ENCODE results near the gene RPL19. TPM values are rescaled to one million over a fixed set of nuclear protein-coding genes. Genes with fewer than 3 reads are reported as not detected.

RPL19 gene
- total and polyA plus RNA-seq, 2 donors (not counting 3 experiments of a cell fraction or from before 2014, with no cell fraction given): 1,802 to 1,958 TPM

GRCh38 chr17:39221572-39221971, 21.5 kb downstream of the RPL19 start:
- intact Hi-C loops (cut with micrococcal nuclease): no loop called here
- Histone ChIP-seq H2AFZ (ENCODE audit: low read depth, low read length) (no peak overlapping the region), H3K79me2 (ENCODE audit: control insufficient read depth, insufficient read depth, low read length) (no peaks in the 10 kb centered on the region), H3K9ac (replicated peaks; ENCODE audit: extremely low read depth, insufficient read depth, low read length) (no peak overlapping the region), H3K27me3 (ENCODE audit: control insufficient read depth in 2 of 2, insufficient read depth in 2 of 2, low read length in 2 of 2) (peaks cover 40 to 44% of the 10 kb centered on the region in 2 experiments), H3K4me3 (replicated peaks in 1 of 3; ENCODE audit: insufficient read depth in 1 of 3, low read depth in 1 of 3, low read length in 3 of 3) (no peak overlapping the region), H3K27ac (ENCODE audit: insufficient read depth, low read depth, low read length) (no peak overlapping the region), H3K9me1 (replicated peaks; ENCODE audit: control insufficient read depth, extremely low read depth, insufficient read depth, low read length) (no peaks in the 10 kb centered on the region), H4K20me1 (replicated peaks; ENCODE audit: control insufficient read depth, extremely low read depth, insufficient read depth, low read length) (no peaks in the 10 kb centered on the region), H3K4me2 (ENCODE audit: insufficient read depth, low read length) (no peak overlapping the region), H3K4me1 (ENCODE audit: control insufficient read depth, extremely low read depth, insufficient read depth, low read length) (peaks cover 9% of the 10 kb centered on the region), H3K36me3 (ENCODE audit: control insufficient read depth in 2 of 2, extremely low read depth in 1 of 2, insufficient read depth in 2 of 2, low read length in 2 of 2) (no peaks in the 10 kb centered on the region), H3K9me3 (replicated peaks; ENCODE audit: control insufficient read depth, insufficient read depth, low read length) (no peaks in the 10 kb centered on the region)
- dilution Hi-C loops (cut with MboI; ENCODE audit: extremely low pct_ligation_motif_present, low sequenced_read_pairs): no loop called here
- FAIRE-seq (no peak), DNase-seq (ENCODE audit: low read depth, low spot score) (no peak)
- ChIA-PET POLR2A (no interaction called here), CTCF (interaction anchor here (1.4 to 3.8 kb wide), 3 partner anchors 11 to 23 kb away, joined by 4 to 18 read pairs (median 15); no protein-coding TSS in a partner anchor)
- BruUV-seq (replicated peaks): no TSS peak
- no peak for TF ChIP-seq CTCF (IDR thresholded peaks at IDR 0.05; ENCODE audit: extremely low read depth in 1 of 2, insufficient read depth in 1 of 2, low read depth in 1 of 2, low read length in 2 of 2)
- TF ChIP-seq POLR2AphosphoS5 (IDR thresholded peaks at IDR 0.05; ENCODE audit: insufficient read depth, low read depth, low read length): no peak
- TF ChIP-seq POLR2A (IDR thresholded peaks at IDR 0.05; ENCODE audit: low read depth, low read length): no peak
- TF ChIP-seq JUN (IDR thresholded peaks at IDR 0.05; ENCODE audit: borderline replicate concordance, insufficient read depth, insufficient read length, low read depth): no peak
- TF ChIP-seq GATA2 (IDR thresholded peaks at IDR 0.05; ENCODE audit: insufficient read depth, insufficient read length, low read depth, low read length): no peak
- no peak for TF ChIP-seq MAX (IDR thresholded peaks at IDR 0.05; ENCODE audit: insufficient read depth, insufficient read length)
- TF ChIP-seq FOS (IDR thresholded peaks at IDR 0.05; ENCODE audit: borderline replicate concordance, insufficient read depth, low read length): no peak
- no peak for TF ChIP-seq EZH2 (IDR thresholded peaks at IDR 0.05; ENCODE audit: borderline replicate concordance, low read depth, low read length, severe bottlenecking)
- TF ChIP-seq MYC (IDR thresholded peaks at IDR 0.05; ENCODE audit: low read depth, low read length): no peak
